RWPE2 (cell line): Measurements from ENCODE around the gene CIAO2A.

Experiments
- ATAC-seq: fragments of 200-7000 bp; cut with Tn5 transposase; 3 replicates; pipeline ENCODE4 v1.9.1; 2021; ENCODE audit warnings: low read depth
- DNase-seq: peaks from one replicate; pipeline ENCODE4 v3.0.0-alpha.2; 2020; ENCODE audit warnings: low spot score
- H3K27ac ChIP-seq: fragments of 450-650 bp; 2 replicates; pipeline ENCODE4 v1.5.1; 2017; ENCODE audit warnings: mild to moderate bottlenecking; ENCODE audit not compliant: poor library complexity, severe bottlenecking
- H3K27me3 ChIP-seq: fragments of 250-450 bp; sonication (Bioruptor Pico); 2 replicates; pipeline ENCODE4 v1.5.1; 2021; ENCODE audit warnings: mild to moderate bottlenecking, moderate library complexity; ENCODE audit not compliant: insufficient read depth, poor library complexity, severe bottlenecking
- H3K36me3 ChIP-seq: fragments of 250-450 bp; sonication (Bioruptor Pico); 2 replicates; pipeline ENCODE4 v1.5.1; 2020; ENCODE audit warnings: low read depth, mild to moderate bottlenecking, moderate library complexity
- H3K4me1 ChIP-seq: fragments of 250-450 bp; sonication (Bioruptor Pico); 2 replicates; pipeline ENCODE4 v1.5.1; 2021; ENCODE audit warnings: mild to moderate bottlenecking, moderate library complexity; ENCODE audit not compliant: insufficient read depth, poor library complexity, severe bottlenecking
- H3K4me3 ChIP-seq: fragments of 250-450 bp; sonication (Bioruptor Pico); 2 replicates; pipeline ENCODE4 v1.5.1; 2021; ENCODE audit warnings: mild to moderate bottlenecking, moderate library complexity; ENCODE audit not compliant: severe bottlenecking
- H3K9me3 ChIP-seq: fragments of 250-450 bp; sonication (Bioruptor Pico); 2 replicates; pipeline ENCODE4 v1.5.1; 2021; ENCODE audit warnings: mild to moderate bottlenecking, moderate library complexity; ENCODE audit not compliant: severe bottlenecking
- TF ChIP-seq, protein P1 (sequence below): fragments of 450-650 bp; IDR thresholded peaks from one replicate; pipeline ENCODE4 v1.5.1; 2017; ENCODE audit warnings: mild to moderate bottlenecking, moderate library complexity; ENCODE audit not compliant: poor library complexity, severe bottlenecking

CIAO2A gene

DNA sequence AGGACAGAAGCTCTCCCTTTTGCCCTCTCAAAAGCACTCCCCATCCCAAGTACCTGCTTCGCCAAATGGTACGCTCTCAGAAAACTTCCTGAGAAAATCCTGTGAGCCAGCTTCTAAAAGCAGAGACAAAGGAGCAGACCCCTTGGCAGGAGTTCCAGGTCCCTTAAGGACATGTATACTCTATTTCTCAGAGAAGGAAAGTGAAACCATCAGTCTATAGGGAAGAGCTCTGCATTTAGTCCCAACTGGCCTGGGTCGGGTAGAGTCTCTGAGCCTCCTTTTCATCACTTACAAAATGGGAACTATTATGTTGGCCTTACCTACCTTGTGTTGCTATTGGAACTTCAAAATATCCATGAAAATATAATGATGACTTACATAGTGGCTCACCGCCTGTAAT lies 67.0 kb downstream of the CIAO2A start:
- ATAC-seq (no peak), DNase-seq (no peak)
- Histone ChIP-seq H3K4me1 (peaks cover 8% of the 10 kb centered on the region), H3K36me3 (no peaks in the 10 kb centered on the region), H3K27ac (no peak overlapping the region), H3K27me3 (no peaks in the 10 kb centered on the region), H3K4me3 (no peak overlapping the region), H3K9me3 (no peaks in the 10 kb centered on the region)
- TF ChIP-seq, protein P1, sequence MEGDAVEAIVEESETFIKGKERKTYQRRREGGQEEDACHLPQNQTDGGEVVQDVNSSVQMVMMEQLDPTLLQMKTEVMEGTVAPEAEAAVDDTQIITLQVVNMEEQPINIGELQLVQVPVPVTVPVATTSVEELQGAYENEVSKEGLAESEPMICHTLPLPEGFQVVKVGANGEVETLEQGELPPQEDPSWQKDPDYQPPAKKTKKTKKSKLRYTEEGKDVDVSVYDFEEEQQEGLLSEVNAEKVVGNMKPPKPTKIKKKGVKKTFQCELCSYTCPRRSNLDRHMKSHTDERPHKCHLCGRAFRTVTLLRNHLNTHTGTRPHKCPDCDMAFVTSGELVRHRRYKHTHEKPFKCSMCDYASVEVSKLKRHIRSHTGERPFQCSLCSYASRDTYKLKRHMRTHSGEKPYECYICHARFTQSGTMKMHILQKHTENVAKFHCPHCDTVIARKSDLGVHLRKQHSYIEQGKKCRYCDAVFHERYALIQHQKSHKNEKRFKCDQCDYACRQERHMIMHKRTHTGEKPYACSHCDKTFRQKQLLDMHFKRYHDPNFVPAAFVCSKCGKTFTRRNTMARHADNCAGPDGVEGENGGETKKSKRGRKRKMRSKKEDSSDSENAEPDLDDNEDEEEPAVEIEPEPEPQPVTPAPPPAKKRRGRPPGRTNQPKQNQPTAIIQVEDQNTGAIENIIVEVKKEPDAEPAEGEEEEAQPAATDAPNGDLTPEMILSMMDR: no peak

DNA sequence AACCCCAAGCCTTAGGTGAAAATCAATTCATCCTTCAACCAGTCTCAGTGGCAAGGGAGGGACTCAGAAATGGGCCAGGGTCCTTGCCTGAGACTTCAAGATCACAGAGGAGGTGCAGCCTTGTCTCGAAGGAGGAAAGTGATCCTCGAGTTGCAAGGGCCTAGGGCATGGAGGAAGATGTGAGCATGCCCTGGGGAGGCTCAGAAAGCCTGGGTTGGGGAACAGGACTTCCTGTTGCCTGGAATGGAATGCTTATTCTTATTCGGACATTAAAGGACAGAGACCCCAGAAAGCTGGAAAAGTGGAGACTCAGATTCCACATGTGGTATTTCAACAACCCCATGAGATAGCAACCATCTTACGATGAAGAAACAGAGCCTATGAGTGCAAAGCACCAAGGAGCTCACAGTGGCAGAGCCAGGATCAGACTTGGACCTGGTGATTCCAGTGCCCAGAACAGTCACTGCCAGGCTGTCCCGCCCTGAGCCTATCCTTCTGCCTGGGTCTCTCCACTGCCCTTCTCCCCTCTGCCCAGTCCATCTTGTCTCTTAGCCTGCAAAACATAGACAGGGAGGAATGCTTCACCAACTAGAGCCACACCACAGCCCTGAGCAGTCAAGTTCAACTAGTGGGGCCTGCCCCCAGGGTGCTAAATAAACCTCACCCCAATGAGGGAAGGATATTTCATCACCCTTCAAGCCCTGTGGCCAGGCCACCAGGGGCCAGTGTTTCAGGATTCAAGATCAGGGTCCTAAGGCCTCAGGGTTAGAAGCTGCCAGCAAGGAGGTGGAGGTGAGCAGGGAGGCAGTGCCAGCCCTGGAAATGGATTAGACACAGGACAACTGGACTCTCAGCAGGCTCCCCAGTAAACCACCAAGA lies 69.2 kb downstream of the CIAO2A start:
- no peak overlapping the region for H3K4me3 ChIP-seq
- DNase-seq: no peak
- peak; percentile 10; the same call in 1 of the 3 replicates for ATAC-seq
- no peak overlapping the region for H3K27ac ChIP-seq
- H3K9me3 ChIP-seq: no peaks in the 10 kb centered on the region
- H3K4me1 ChIP-seq: peaks cover 8% of the 10 kb centered on the region
- H3K36me3 ChIP-seq: no peaks in the 10 kb centered on the region
- no peaks in the 10 kb centered on the region for H3K27me3 ChIP-seq
- TF ChIP-seq, protein P1: no peak

DNA sequence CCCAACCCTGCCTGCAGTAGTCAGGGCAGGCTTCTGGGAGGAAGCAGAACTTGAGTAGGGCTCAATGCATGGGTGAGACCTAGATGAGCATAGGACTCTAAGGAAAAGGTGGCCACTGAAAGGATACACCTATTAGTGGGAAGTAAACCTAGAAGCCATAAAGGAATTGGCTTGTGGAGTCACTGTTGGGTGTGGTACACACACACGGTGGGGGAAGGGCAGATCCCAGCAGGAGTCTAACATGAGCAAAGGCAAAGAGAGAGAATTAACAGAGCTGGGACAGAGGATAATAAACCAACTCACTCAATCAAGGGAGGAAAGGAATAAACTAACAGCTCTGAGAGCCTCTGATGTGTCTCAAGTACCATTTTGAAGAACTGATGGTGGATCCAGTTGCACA lies 70.4 kb downstream of the CIAO2A start:
- Histone ChIP-seq H3K36me3 (no peaks in the 10 kb centered on the region), H3K27me3 (no peaks in the 10 kb centered on the region), H3K9me3 (no peaks in the 10 kb centered on the region), H3K4me1 (peaks cover 16% of the 10 kb centered on the region), H3K4me3 (no peak overlapping the region), H3K27ac (no peak overlapping the region)
- no peak for ATAC-seq
- DNase-seq: no peak
- TF ChIP-seq, protein P1: no peak

DNA sequence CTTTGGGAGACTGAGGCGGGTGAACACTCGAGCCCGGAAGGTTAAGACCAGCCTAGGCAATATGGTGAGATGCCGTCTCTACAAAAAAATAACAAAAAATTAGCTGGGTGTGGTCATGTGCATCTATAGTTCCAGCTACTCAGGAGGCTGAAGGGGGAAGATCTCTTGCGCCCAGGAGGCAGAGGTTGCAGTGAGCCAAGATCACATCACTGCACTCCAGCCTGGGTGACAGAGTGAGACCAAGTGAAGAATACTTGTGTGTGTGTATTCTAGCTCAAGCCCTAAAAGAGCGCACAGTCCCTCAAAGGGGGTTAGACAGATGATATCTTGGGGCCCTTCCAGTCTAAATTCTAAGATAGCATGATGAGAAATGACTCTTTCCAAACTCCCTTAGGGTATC lies 71.1 kb downstream of the CIAO2A start:
- H3K9me3 ChIP-seq: no peaks in the 10 kb centered on the region
- TF ChIP-seq, protein P1: no peak
- DNase-seq (no peak), ATAC-seq (no peak)
- H3K4me3 ChIP-seq: no peak overlapping the region
- H3K36me3 ChIP-seq: no peaks in the 10 kb centered on the region
- H3K4me1 ChIP-seq: peaks cover 20% of the 10 kb centered on the region
- no peak overlapping the region for H3K27ac ChIP-seq
- H3K27me3 ChIP-seq: no peaks in the 10 kb centered on the region
